Measurements from ENCODE around the gene MYOG. TPM values are rescaled to one million over a fixed set of nuclear protein-coding genes. Genes with fewer than 3 reads are reported as not detected.

Gene MYOG
- total and polyA plus RNA-seq, 2 of the 13 experiments (the other 11 are each of a cell fraction or from before 2014, with no cell fraction given): not detected

DNA sequence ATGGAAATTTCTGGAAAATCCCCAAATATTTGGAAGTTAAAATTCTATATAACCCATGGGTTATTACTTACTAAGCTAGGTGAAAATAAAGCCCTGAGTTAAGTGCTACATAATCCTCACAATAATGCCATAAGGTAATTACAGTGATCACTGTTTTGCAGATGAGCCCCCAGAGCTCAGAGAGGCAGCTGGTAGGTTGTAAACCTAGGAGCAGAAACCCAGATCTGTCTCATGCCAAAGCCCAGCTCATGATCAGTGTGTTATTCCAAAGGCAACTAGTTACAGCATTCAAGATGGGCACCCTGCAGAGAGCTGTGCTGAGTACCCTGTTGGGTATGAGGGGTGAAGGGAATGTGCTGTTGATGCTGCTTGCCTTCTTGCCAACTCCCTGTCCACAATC, 10.8 kb upstream of the MYOG start:
- no peak for FAIRE-seq
- CTCF ChIA-PET (ENCODE audit: low intra/inter-chr PET ratio, low total read pairs): no interaction called here
- POLR2A ChIA-PET: no interaction called here
- TF ChIP-seq, protein P1, sequence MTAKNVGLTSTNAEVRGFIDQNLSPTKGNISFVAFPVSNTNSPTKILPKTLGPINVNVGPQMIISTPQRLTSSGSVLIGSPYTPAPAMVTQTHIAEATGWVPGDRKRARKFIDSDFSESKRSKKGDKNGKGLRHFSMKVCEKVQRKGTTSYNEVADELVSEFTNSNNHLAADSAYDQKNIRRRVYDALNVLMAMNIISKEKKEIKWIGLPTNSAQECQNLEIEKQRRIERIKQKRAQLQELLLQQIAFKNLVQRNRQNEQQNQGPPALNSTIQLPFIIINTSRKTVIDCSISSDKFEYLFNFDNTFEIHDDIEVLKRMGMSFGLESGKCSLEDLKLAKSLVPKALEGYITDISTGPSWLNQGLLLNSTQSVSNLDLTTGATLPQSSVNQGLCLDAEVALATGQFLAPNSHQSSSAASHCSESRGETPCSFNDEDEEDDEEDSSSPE (CRISPR knock-in tag; IDR thresholded peaks at IDR 0.05): no peak
- TF ChIP-seq, protein P2, sequence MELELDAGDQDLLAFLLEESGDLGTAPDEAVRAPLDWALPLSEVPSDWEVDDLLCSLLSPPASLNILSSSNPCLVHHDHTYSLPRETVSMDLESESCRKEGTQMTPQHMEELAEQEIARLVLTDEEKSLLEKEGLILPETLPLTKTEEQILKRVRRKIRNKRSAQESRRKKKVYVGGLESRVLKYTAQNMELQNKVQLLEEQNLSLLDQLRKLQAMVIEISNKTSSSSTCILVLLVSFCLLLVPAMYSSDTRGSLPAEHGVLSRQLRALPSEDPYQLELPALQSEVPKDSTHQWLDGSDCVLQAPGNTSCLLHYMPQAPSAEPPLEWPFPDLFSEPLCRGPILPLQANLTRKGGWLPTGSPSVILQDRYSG (CRISPR knock-in tag; IDR thresholded peaks at IDR 0.05): no peak
- TF ChIP-seq, protein P3, sequence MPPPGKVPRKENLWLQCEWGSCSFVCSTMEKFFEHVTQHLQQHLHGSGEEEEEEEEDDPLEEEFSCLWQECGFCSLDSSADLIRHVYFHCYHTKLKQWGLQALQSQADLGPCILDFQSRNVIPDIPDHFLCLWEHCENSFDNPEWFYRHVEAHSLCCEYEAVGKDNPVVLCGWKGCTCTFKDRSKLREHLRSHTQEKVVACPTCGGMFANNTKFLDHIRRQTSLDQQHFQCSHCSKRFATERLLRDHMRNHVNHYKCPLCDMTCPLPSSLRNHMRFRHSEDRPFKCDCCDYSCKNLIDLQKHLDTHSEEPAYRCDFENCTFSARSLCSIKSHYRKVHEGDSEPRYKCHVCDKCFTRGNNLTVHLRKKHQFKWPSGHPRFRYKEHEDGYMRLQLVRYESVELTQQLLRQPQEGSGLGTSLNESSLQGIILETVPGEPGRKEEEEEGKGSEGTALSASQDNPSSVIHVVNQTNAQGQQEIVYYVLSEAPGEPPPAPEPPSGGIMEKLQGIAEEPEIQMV (CRISPR knock-in tag; IDR thresholded peaks at IDR 0.05; ENCODE audit: low read depth): no peak
- TF ChIP-seq KAT2B (IDR thresholded peaks at IDR 0.05; ENCODE audit: borderline replicate concordance, low read depth, low read length): no peak
- no peak for TF ChIP-seq ZNF136 (CRISPR knock-in tag; IDR thresholded peaks at IDR 0.05; ENCODE audit: low read depth)
- TF ChIP-seq ZNF24 (IDR thresholded peaks at IDR 0.05): no peak
- TF ChIP-seq, protein P4, sequence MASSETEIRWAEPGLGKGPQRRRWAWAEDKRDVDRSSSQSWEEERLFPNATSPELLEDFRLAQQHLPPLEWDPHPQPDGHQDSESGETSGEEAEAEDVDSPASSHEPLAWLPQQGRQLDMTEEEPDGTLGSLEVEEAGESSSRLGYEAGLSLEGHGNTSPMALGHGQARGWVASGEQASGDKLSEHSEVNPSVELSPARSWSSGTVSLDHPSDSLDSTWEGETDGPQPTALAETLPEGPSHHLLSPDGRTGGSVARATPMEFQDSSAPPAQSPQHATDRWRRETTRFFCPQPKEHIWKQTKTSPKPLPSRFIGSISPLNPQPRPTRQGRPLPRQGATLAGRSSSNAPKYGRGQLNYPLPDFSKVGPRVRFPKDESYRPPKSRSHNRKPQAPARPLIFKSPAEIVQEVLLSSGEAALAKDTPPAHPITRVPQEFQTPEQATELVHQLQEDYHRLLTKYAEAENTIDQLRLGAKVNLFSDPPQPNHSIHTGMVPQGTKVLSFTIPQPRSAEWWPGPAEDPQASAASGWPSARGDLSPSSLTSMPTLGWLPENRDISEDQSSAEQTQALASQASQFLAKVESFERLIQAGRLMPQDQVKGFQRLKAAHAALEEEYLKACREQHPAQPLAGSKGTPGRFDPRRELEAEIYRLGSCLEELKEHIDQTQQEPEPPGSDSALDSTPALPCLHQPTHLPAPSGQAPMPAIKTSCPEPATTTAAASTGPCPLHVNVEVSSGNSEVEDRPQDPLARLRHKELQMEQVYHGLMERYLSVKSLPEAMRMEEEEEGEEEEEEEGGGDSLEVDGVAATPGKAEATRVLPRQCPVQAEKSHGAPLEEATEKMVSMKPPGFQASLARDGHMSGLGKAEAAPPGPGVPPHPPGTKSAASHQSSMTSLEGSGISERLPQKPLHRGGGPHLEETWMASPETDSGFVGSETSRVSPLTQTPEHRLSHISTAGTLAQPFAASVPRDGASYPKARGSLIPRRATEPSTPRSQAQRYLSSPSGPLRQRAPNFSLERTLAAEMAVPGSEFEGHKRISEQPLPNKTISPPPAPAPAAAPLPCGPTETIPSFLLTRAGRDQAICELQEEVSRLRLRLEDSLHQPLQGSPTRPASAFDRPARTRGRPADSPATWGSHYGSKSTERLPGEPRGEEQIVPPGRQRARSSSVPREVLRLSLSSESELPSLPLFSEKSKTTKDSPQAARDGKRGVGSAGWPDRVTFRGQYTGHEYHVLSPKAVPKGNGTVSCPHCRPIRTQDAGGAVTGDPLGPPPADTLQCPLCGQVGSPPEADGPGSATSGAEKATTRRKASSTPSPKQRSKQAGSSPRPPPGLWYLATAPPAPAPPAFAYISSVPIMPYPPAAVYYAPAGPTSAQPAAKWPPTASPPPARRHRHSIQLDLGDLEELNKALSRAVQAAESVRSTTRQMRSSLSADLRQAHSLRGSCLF (CRISPR knock-in tag; IDR thresholded peaks at IDR 0.05; ENCODE audit: borderline replicate concordance): no peak
- TF ChIP-seq, protein P5, sequence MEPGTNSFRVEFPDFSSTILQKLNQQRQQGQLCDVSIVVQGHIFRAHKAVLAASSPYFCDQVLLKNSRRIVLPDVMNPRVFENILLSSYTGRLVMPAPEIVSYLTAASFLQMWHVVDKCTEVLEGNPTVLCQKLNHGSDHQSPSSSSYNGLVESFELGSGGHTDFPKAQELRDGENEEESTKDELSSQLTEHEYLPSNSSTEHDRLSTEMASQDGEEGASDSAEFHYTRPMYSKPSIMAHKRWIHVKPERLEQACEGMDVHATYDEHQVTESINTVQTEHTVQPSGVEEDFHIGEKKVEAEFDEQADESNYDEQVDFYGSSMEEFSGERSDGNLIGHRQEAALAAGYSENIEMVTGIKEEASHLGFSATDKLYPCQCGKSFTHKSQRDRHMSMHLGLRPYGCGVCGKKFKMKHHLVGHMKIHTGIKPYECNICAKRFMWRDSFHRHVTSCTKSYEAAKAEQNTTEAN (CRISPR knock-in tag; conservative IDR thresholded peaks at IDR 0.05): no peak
- TF ChIP-seq ZNF607 (CRISPR knock-in tag; IDR thresholded peaks at IDR 0.05; ENCODE audit: borderline replicate concordance): no peak
- TF ChIP-seq MXI1 (IDR thresholded peaks at IDR 0.05; ENCODE audit: borderline replicate concordance, low read depth, low read length): no peak
- TF ChIP-seq, protein P6, sequence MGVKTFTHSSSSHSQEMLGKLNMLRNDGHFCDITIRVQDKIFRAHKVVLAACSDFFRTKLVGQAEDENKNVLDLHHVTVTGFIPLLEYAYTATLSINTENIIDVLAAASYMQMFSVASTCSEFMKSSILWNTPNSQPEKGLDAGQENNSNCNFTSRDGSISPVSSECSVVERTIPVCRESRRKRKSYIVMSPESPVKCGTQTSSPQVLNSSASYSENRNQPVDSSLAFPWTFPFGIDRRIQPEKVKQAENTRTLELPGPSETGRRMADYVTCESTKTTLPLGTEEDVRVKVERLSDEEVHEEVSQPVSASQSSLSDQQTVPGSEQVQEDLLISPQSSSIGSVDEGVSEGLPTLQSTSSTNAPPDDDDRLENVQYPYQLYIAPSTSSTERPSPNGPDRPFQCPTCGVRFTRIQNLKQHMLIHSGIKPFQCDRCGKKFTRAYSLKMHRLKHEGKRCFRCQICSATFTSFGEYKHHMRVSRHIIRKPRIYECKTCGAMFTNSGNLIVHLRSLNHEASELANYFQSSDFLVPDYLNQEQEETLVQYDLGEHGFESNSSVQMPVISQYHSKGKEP (CRISPR knock-in tag; IDR thresholded peaks at IDR 0.05): no peak
- TF ChIP-seq NBN (conservative IDR thresholded peaks at IDR 0.05): no peak
- TF ChIP-seq ZNF891 (CRISPR knock-in tag; IDR thresholded peaks at IDR 0.05): no peak

More for the DNA sequence above, 10.8 kb upstream of the MYOG start:
- H3K9ac ChIP-seq (ENCODE audit: insufficient read depth, low read depth, low read length): no peak overlapping the region
- H3K36me3 ChIP-seq (replicated peaks in 1 of 2; ENCODE audit: control insufficient read depth in 1 of 2, insufficient read depth in 2 of 2, low read length in 2 of 2): no peaks in the 10 kb centered on the region
- BruUV-seq (replicated peaks): no TSS peak
- DNase-seq (ENCODE audit: low spot score) (no peak), ATAC-seq (no peak)
- H3K27me3 ChIP-seq (ENCODE audit: control insufficient read depth in 1 of 2, insufficient read depth in 2 of 2, low read length in 2 of 2): no peaks in the 10 kb centered on the region; a peak in 1 of 5 replicates
- H3K4me2 ChIP-seq (ENCODE audit: low read depth, low read length): no peak overlapping the region
- H3K79me2 ChIP-seq (ENCODE audit: insufficient read depth, low read length): no peaks in the 10 kb centered on the region
- H2AFZ ChIP-seq (ENCODE audit: low read length): no peak overlapping the region
- intact Hi-C loops (cut with micrococcal nuclease; ENCODE audit: unreplicated experiment): no loop called here
- H4K20me1 ChIP-seq (ENCODE audit: insufficient read depth, low read length): no peaks in the 10 kb centered on the region
- in situ Hi-C loops (cut with HindIII; ENCODE audit: extremely low pct_ligation_motif_present, low pct_unique_long_range_greater_than_20kb): no loop called here
- H3K9me3 ChIP-seq (ENCODE audit: low read length): peaks cover 13% of the 10 kb centered on the region; the same call in 1 of the 2 replicates
- H3K4me1 ChIP-seq (ENCODE audit: insufficient read depth, low read length): peaks cover under 1% of the 10 kb centered on the region; the same call in 1 of the 2 replicates
- H3K27ac ChIP-seq (ENCODE audit: extremely low read length, insufficient read depth, low read length): no peak overlapping the region
- H3K4me3 ChIP-seq (replicated peaks in 1 of 3; ENCODE audit: insufficient read depth in 1 of 3, low read depth in 2 of 3, low read length in 3 of 3): no peak overlapping the region
